Panc1 (cell line): Measurements from ENCODE around the gene GATA5.

Experiments
- POLR2AphosphoS5 ChIP-seq: IDR thresholded peaks from 2 replicates; pipeline ENCODE4 v1.6.1; 2012; ENCODE audit warnings: mild to moderate bottlenecking, low read depth, low read length, moderate library complexity
- TCF7L2 ChIP-seq: IDR thresholded peaks from 2 replicates; pipeline ENCODE4 v1.6.1; 2011; ENCODE audit warnings: mild to moderate bottlenecking, low read depth, low read length, inconsistent platforms

DNA sequence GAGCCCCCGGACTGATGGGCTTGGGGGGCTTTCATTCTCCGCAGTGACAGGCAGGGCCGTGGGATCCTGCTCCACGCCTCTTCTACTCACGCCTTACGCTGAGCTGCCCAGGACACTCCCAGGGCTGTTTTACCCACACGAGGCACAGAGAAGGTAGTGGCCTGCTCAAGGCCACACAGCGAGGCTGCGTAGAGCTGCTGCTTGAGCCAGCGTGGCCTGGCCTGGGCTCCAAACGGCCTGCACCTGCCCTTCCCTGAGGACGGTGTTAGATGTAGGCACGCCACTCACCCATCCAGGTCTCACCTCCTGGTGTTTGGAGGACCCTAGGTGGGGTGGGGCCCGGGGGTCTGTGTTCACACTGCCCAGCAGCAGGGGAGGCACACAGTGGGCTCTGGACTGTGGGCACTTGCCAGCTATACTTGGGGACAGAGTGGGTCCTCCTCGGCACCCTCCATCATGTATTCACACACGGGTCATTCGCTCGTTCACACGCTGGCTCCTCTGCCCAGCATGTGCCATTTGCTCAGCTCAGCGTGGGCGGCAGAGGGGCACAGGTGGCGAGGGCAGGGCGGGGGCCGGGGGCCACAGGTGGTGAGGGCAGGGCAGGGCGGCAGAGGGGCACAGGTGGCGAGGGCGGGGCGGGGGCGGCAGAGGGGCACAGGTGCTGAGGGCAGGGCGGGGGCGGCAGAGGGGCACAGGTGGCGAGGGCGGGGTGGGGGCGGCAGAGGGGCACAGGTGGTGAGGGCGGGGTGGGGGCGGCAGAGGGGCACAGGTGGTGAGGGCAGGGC, 30.0 kb downstream of the GATA5 start:
- no peak for TF ChIP-seq TCF7L2
- TF ChIP-seq POLR2AphosphoS5 = no peak
